ENCODE measurements around the gene COL12A1.

The COL12A1 gene

DNA sequence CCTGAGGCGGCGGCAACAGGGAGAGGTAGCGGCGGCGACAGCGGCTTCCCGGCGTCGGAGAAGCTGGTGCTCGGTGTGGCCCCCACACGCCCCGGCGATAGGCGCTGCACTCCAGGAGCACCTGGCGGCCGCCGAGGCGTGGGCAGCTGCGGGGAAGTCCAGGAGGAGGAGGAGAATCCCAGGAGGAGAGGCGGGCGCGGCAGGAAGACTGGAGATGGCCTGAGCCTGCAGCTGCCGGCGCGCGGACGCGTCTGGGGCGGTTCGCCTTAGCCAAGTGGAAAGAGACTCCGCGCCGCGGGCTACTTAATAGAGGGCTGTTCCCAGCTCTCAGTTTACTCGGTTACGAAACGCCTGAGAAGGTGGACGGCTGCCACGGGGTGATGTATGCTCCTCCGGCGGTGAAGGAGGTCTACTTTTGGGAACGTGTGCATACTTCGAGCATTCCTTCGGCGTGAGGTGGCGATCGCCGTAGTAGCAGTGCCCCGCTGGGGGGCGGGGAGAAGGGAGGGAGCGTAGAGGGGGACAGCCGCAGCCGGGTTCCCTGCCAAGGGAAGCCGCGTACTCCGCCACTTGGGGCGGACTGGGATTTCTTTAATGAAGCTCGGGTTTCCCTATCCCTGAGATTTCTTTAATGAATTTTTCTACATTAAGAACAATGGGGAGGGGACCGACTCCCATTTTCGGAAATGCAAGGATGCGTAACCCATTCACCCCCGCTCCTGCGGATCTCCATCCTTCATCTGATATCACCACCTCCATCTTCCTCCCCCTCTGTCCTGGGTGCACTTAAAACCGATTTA lies at the start of gene COL12A1:
Gene COL12A1, minus strand, starts transcription at position 278 of the 800 bp plus-strand sequence. CDS start 3,261 bp downstream, outside the sequence.
- peak in 3 of 56 donors; percentile 9 to 33 (median 13) for DNase-seq

DNA sequence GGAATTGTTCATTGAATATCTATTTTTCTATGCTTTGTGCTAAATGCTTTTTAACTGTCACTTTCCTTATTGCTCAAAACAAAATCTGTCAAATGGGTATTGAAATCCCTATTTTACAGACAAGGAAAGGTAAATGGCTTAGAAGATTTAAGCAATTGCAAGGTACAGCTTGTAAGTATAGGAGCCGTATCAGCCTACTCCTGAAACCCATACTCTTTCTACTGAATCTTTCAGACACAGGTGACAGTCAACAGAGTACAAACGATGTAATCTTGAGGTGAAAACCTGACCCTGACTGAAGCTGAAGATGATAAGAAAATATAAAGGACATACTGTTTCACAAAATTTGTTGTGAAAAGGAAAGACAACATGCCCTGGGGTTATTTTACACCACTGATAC lies 44.7 kb upstream of the COL12A1 start:
- DNase-seq, result no peak

GRCh38 chr6:75249837-75250236 lies 44.0 kb upstream of the COL12A1 start:
- DNase-seq, result no peak

DNA sequence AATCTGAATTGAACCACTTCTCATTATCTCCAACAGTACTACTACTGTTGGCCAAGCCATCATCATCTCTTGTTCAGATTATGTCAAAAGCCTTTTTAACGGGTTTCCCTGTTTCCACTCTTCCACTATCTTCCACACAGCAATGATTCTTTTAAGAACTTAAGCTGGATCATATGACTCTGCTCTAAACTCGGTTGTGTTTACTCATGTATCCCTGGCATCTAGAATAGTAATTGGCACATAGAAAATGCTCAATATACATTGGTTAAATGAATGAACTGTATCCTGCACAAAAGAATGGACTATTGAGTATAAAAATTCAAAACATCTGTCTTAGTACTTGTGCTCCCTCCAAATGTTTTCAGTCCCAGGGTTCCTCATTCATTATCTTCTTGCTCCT lies 40.5 kb upstream of the COL12A1 start:
- no peak for DNase-seq

- DNase-seq, result peak in 10 of 56 donors; percentile 8 to 72 (median 44)
Observed at GRCh38 chr6:75244063-75244584, 38.3 kb upstream of the COL12A1 start.

GRCh38 chr6:75243333-75244062 lies 37.6 kb upstream of the COL12A1 start, which contains the start of gene COX7A2:
TSS of gene COX7A2 (minus strand) at chr6:75243801. CDS start at chr6:75243734, 67 bp downstream.
- DNase-seq, result peak; percentile 43 to 97 (median 90)

GRCh38 chr6:75236630-75237029 lies 30.8 kb upstream of the COL12A1 start:
- DNase-seq, result no peak

- no peak for DNase-seq
Observed at GRCh38 chr6:75235271-75235670, 29.4 kb upstream of the COL12A1 start.

DNA sequence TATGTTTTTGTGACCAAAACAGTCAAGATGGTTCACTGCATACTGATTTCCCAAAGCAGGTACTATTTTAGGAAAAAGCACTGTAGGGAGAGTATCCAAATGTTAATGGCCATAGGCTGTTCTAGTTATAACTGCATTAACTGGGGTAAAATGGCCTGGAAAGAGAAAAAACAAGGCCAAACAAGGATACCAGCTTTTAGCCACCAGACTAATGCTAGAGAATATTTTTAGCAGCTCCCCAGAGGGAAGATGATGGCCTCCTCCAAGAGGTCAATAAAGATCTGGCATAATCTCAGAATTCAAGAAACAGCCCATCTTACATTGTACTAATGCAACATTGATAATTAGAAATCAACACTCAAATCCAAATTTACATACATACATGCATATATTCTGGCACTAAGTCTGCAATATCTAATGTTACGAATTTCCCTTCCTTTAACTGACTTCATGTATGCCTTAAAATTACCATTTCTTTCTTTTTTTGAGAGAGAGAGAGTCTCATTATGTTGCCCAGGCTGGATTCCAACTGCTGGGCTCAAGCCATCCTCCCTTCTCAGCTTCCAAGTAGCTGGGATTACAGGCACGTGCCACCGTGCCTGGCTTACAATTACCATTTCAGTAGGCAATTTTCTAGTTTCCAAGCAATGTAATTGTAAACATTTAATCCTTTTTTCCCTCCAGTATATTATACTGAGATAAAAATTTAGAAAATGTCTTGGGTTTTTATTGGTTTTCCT lies 28.4 kb upstream of the COL12A1 start:
- peak in 21 of 56 donors; percentile 2 to 61 (median 20) for DNase-seq

DNA sequence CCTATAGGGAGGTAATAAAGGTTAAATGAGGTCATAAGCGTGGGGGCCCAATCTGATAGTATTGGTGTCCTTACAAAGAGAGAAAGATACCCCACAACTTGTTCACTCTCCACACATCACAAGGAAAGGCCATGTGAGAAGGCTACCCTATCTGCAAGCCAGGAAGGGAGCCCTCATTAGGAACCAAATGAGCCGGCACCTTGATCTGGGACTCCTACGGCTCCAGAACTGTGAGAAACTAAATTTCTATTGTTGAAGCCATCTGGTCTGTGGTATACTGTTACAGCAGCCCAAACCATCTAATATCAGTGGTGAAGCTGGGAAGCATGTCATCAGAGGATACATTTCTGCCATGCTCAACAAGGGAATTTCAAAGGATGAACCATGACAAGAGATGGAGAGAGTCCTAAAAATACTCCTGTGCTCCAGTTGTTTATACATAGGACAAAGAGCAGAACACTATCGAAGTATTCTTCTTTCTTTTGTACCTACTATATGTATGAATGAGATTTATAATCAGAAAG lies 27.3 kb upstream of the COL12A1 start:
- no peak for DNase-seq

DNA sequence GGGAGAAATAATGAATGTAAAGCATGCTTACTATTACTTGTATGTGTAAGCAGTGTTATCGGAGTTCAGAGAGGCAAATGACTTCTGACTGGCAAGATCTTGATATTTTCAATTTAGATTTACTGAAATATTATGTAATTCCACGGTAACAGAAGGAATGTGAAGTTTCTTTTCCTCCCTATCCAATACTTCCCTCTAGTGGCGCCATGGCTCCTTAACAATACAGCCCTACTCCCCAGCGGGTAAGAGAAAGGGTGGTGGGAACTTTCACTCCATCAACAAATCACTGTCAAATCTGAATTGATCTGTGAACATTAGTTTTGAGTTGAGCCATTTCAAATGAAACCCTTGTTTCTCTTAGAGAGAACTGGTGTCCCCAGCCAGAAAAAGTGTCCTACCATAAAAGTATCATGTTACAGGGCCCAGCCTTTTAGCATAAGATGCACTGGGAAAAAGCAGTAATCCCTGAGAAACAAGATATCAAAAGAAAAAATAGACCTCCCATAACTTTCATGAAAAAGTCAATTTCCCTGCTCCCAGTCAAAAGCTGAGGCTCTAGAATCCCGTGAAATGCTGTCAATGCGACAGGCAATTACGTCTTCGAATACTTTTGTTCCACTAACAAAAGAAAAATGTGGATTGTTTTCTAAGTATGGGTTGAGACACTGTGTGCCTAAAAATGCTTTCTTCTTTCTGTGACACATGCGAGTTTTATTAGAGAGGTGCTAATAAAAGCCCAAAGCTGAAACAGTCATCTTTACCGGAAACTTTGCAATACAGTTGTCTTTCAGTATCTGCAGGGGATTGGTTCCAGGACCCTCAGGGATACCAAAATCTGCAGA lies 24.9 kb upstream of the COL12A1 start:
- DNase-seq, result peak in 10 of 56 donors; percentile 7 to 42 (median 25)

DNA sequence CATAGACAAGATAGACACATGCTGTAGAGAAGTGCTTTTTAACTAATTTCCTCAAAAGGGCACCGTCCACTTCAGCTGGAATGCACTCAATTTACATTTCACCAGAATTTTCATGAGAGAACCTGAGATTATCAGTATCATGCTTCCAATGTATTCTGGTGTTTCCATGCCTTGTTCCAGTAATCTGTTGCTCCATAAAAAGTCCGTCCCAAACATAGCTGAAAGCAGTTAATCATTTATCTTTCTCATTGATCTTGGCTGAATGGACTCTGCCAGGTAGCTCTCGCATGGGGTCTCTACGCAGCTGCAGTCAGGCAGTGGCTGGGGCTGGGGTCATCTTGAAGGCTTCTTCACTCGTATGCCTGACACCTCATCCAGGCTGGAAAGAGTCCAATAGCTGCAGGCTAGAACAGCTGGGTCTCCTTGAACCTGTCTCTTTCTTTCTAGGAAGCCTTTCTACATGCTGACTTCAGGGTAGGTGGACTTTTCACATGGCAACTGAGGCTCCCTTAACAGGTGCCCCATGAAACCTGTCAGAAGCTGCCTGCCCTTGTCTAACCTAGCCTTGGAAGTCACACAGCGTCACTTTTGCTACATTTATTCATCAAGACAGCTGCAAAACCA lies 18.6 kb upstream of the COL12A1 start:
- no peak for DNase-seq

DNA sequence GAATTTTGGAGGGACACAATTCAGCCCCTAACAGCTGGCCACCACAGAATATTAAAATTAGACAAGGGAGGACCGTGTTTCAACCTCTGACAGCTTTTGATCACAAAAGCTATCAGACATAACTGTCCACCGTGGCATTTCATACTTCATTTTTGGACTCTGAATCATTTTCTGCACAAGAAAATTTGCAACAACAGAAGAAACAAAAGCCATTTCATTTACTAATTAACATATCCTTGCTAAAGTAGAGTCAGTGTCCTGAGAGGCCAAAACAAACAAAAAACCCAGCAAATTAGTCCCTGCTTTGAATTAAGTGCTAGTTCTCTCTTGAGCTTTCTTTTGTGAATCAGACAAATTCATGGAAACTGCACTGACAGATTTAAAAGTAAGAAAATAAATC lies 17.6 kb upstream of the COL12A1 start:
- no peak for DNase-seq

- DNase-seq, result no peak
Observed at GRCh38 chr6:75222261-75222660, 16.4 kb upstream of the COL12A1 start.

- no peak for DNase-seq
Observed at GRCh38 chr6:75221116-75221515, 15.3 kb upstream of the COL12A1 start.

DNA sequence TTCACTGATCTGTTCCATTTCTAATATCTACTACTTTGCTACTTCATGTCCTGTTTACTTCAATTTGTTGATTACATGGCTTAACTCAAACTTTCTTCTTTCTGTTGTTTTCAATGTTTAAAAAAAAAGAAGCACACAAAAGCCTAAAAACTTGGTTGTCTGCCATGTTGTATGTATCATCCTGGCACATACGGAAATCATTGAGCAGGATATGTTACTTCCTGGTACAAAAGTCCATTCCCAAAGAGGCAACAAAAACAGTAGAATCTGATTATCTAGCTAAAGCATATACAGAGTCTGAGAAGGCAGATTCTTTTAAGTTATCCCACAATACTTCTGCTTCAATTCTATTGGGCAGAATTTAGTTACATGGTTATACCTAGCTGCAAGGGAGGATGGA lies 14.5 kb upstream of the COL12A1 start:
- no peak for DNase-seq

GRCh38 chr6:75219263-75219662 lies 13.4 kb upstream of the COL12A1 start:
- no peak for DNase-seq

- DNase-seq, result no peak
Observed at GRCh38 chr6:75217193-75217592, 11.3 kb upstream of the COL12A1 start.

DNA sequence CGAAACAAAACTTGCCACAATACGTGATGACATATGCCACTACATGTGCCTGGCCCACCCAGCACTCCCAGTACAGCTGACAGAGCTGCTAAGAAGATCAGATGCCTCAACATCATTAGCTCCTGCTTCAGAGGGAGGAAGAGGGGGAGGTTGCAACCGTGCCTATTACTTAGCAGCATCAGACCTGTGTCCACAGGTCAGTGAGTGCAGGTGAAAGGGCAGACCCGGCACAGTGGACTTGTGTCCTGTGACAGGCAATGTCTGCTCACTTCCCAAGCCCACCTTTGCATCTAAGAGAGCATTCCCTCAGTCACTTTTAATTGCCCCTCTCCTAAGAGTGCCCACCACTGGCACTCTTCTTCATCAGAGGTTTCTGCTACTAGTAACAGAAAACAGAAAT lies 9.4 kb upstream of the COL12A1 start:
- DNase-seq, result no peak

GRCh38 chr6:75213732-75214131 lies 7.9 kb upstream of the COL12A1 start:
- DNase-seq, result no peak
